Measurements from ENCODE around the gene SGF29.

GRCh38 chr16:28534542-28535373 is 19.0 kb upstream of the SGF29 start:
- TF ChIP-seq CTCF (conservative IDR thresholded peaks at IDR 0.05; ENCODE audit: low read depth in 2 of 2) = no peak
- no peak for TF ChIP-seq STAT1 (IDR thresholded peaks at IDR 0.05; ENCODE audit: unreplicated experiment)
- TF ChIP-seq ZNF114 (CRISPR knock-in tag; IDR thresholded peaks at IDR 0.05) = no peak
- TF ChIP-seq EZH2 (IDR thresholded peaks at IDR 0.05; ENCODE audit: low read depth, unreplicated experiment) = no peak

Measured in GM23338 (cell line).